HG03558 (cell line): ENCODE data around the gene CHAC2.
"Not testable (repeated sequence)": the region's sequence is repeated elsewhere in the genome, so short reads cannot be mapped to it uniquely, and the experiment has no call there.

Experiments used
- ATAC-seq: cut with Tn5 transposase; IDR thresholded peaks from one replicate; pipeline ENCODE4 v1.9.1; 2021; ENCODE audit warnings: moderate number of reproducible peaks; ENCODE audit not compliant: unreplicated experiment; ENCODE audit errors: extremely low read depth

CHAC2 gene

GRCh38 chr2:53767405-53768241 lies at the start of gene CHAC2:
TSS of gene CHAC2 (plus strand) at chr2:53767804. CDS start at chr2:53767887, 83 bp downstream.
- peak; percentile 88 for ATAC-seq

GRCh38 chr2:53720944-53721343 lies 46.7 kb upstream of the CHAC2 start:
- ATAC-seq: not testable (repeated sequence)

- ATAC-seq: no peak
These were observed 43.1 kb upstream of the CHAC2 start for GRCh38 chr2:53724536-53724935.

- ATAC-seq: no peak
These were observed 41.9 kb upstream of the CHAC2 start for GRCh38 chr2:53725662-53726061.

- ATAC-seq: no peak
These were observed 39.7 kb upstream of the CHAC2 start for GRCh38 chr2:53727921-53728320.

GRCh38 chr2:53729143-53729762 lies 38.4 kb upstream of the CHAC2 start:
- ATAC-seq: no peak

GRCh38 chr2:53737091-53737490 lies 30.5 kb upstream of the CHAC2 start:
- ATAC-seq: no peak

- no peak for ATAC-seq
These were observed 28.6 kb upstream of the CHAC2 start for GRCh38 chr2:53739032-53739431.

- no peak for ATAC-seq
These were observed 27.4 kb upstream of the CHAC2 start for GRCh38 chr2:53740170-53740569.

GRCh38 chr2:53744395-53745065 lies 23.1 kb upstream of the CHAC2 start:
- ATAC-seq: no peak

- no peak for ATAC-seq
These were observed 17.4 kb upstream of the CHAC2 start for GRCh38 chr2:53750041-53750768.

- peak; percentile 91 for ATAC-seq
These were observed 15.9 kb upstream of the CHAC2 start for GRCh38 chr2:53751728-53752127.

GRCh38 chr2:53752385-53752784 lies 15.2 kb upstream of the CHAC2 start:
- no peak for ATAC-seq

GRCh38 chr2:53753041-53753440 lies 14.6 kb upstream of the CHAC2 start:
- no peak for ATAC-seq

GRCh38 chr2:53755121-53755520 lies 12.5 kb upstream of the CHAC2 start:
- no peak for ATAC-seq

GRCh38 chr2:53756644-53757043 lies 11.0 kb upstream of the CHAC2 start:
- ATAC-seq: no peak

GRCh38 chr2:53757206-53757605 lies 10.4 kb upstream of the CHAC2 start:
- ATAC-seq: not testable (repeated sequence)

GRCh38 chr2:53765767-53766166 lies 1.8 kb upstream of the CHAC2 start:
- ATAC-seq: no peak

- ATAC-seq: peak; percentile 19
These were observed 588 bp downstream of the CHAC2 start for GRCh38 chr2:53768242-53768542.

- ATAC-seq: no peak
These were observed 1.8 kb downstream of the CHAC2 start for GRCh38 chr2:53769318-53769945.
